H1 (cell line): ENCODE results near the gene L3MBTL4.

Experiments used
- EZH2 ChIP-seq: fragments of 200-600 bp; sonication (generic); IDR thresholded peaks from 2 replicates; pipeline ENCODE4 v1.7.1; 2012; ENCODE audit warnings: low read depth, mild to moderate bottlenecking, moderate library complexity, low read length, inconsistent platforms; ENCODE audit not compliant: severe bottlenecking
- ZNF274 ChIP-seq: IDR thresholded peaks from 2 replicates; pipeline ENCODE4 v1.7.0; 2012; ENCODE audit warnings: low read length, borderline replicate concordance; ENCODE audit errors: extremely low read depth

- TF ChIP-seq ZNF274 (no peak), EZH2 (no peak)
Measured at GRCh38 chr18:6431659-6432318, 17.1 kb upstream of the L3MBTL4 start.
